ENCODE results near the gene GLT1D1.

- TF ChIP-seq PPARA (CRISPR knock-in tag; IDR thresholded peaks at IDR 0.05; ENCODE audit: borderline replicate concordance) = no peak
- no peak for TF ChIP-seq ZC3H10 (CRISPR knock-in tag; IDR thresholded peaks at IDR 0.05)
- TF ChIP-seq OSR1 (CRISPR knock-in tag; IDR thresholded peaks at IDR 0.05) = no peak
- TF ChIP-seq PATZ1 (CRISPR knock-in tag; IDR thresholded peaks at IDR 0.05; ENCODE audit: borderline replicate concordance) = no peak
- no peak for TF ChIP-seq CREB5 (CRISPR knock-in tag; IDR thresholded peaks at IDR 0.05; ENCODE audit: low read depth)
- no peak for TF ChIP-seq ARNTL (CRISPR knock-in tag; IDR thresholded peaks at IDR 0.05; ENCODE audit: borderline replicate concordance, low read depth)
- no peak for TF ChIP-seq ZFP30 (CRISPR knock-in tag; IDR thresholded peaks at IDR 0.05)
- TF ChIP-seq CSDC2 (CRISPR knock-in tag; IDR thresholded peaks at IDR 0.05) = no peak
- no peak for TF ChIP-seq BACH2 (CRISPR knock-in tag; IDR thresholded peaks at IDR 0.05; ENCODE audit: borderline replicate concordance)
- no peak for TF ChIP-seq ZFP3 (CRISPR knock-in tag; IDR thresholded peaks at IDR 0.05)
- TF ChIP-seq ISL1 (CRISPR knock-in tag; IDR thresholded peaks at IDR 0.05) = no peak
- no peak for TF ChIP-seq ZNF565 (CRISPR knock-in tag; conservative IDR thresholded peaks at IDR 0.05; ENCODE audit: low read depth)
- no peak for TF ChIP-seq TCF4 (CRISPR knock-in tag; IDR thresholded peaks at IDR 0.05; ENCODE audit: borderline replicate concordance)
Measured at GRCh38 chr12:128815779-128816642, 37.3 kb upstream of the GLT1D1 start.
